GM18507 (cell line): Measurements from ENCODE around the gene OR56A5.
"Not testable (repeated sequence)": the region's sequence is repeated elsewhere in the genome, so short reads cannot be mapped to it uniquely, and the experiment has no call there.

Experiments used
- DNase-seq: peaks from one replicate; pipeline ENCODE4 v3.0.0; 2011; ENCODE audit warnings: low read depth; ENCODE audit not compliant: insufficient read length; ENCODE audit errors: extremely low spot score
- FAIRE-seq: peaks from 2 replicates; lab custom pipeline; 2011; peaks lifted over from hg19 to GRCh38; lab: Jason Lieb, UNC

The OR56A5 gene, protein sequence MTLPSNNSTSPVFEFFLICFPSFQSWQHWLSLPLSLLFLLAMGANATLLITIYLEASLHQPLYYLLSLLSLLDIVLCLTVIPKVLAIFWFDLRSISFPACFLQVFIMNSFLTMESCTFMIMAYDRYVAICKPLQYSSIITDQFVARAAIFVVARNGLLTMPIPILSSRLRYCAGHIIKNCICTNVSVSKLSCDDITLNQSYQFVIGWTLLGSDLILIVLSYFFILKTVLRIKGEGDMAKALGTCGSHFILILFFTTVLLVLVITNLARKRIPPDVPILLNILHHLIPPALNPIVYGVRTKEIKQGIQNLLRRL

GRCh38 chr11:5968394-5968793 is at the start of gene OR56A5:
TSS of gene OR56A5 (minus strand) at chr11:5968494. CDS start at chr11:5968494, 0 bp downstream.
- DNase-seq = no peak

GRCh38 chr11:6013042-6013441 is 44.7 kb upstream of the OR56A5 start:
- no peak for FAIRE-seq
- DNase-seq = no peak

More at GRCh38 chr11:5968394-5968793, at the start of gene OR56A5:
- FAIRE-seq = no peak

DNA sequence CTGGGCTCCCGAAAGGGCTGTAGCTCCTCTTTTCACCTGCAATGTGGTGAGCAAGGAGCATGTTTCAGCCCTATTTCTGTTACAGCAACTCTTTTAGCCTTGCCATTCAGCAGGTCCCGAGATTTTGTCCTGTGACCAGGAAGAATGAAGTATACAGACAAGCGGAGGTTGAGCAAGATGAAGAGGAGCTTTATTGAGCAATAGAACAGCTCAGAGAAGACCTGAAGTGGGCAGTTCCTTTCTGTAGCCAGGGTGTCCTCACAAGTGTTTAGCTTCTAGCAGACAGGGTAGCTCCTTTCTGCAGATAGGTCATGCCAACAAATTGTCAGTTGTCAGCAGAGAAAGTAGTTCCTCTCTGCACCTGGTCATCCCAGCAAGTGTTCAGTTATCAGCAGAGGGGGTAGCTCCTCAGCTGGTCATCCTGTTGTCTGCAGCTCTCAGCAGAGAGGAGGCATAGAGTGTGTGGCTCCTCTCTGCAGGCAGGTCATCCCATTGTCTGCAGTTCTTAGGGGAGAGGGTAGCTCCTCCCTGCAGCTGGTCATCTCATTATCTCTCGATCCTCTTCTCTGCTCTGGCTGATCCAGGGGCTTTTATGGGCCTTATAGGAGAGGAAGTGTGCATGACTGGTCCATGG is 43.9 kb upstream of the OR56A5 start:
- DNase-seq = no peak
- no peak for FAIRE-seq

GRCh38 chr11:6006846-6007245 is 38.6 kb upstream of the OR56A5 start, which contains the start of gene OR56A4:
TSS of gene OR56A4 (minus strand) at chr11:6006946. CDS start at chr11:6002992, 3,954 bp downstream.
- no peak for DNase-seq
- no peak for FAIRE-seq

DNA sequence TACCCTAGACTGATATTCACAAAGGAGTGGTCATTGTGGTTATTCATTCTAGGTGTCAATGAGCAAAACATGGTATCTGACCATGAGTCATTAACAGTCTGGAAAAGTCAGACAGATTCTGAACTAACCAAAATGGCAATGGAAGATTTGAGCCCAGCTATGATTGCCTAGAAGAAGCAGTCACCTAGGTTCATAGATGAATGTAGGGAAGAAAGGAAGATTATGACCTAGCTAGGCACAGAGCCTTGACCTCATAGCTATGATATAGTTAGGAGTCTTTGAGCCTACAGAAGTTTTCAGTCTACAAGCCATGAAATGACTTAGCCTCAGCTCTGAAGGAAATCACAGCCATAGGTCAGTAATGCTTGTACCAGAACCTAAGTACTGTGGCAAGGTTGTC is 38.1 kb upstream of the OR56A5 start:
- no peak for FAIRE-seq
- no peak for DNase-seq

DNA sequence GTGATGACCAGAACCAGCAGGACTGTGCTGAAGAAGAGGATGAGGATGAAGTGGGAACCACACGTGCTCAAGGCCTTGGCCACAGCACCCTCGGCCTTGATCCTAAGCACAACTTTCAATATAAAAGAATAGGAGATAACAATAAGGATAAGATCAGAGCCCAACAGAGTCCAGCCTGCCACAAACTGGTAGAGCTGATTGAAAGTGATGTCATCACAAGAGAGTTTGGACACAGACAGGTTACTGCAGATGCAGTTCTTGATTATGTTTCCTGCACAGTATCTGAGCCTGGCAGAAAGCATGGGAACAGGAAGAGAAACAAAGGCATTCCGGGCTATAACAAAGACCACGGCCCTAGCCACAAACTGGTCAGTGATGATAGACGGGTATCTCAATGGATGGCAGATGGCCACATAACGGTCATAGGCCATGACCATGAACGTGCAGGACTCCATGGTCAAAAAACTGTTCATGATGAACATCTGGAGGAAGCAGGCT is 34.0 kb upstream of the OR56A5 start:
- FAIRE-seq (no peak), DNase-seq (no peak)

DNA sequence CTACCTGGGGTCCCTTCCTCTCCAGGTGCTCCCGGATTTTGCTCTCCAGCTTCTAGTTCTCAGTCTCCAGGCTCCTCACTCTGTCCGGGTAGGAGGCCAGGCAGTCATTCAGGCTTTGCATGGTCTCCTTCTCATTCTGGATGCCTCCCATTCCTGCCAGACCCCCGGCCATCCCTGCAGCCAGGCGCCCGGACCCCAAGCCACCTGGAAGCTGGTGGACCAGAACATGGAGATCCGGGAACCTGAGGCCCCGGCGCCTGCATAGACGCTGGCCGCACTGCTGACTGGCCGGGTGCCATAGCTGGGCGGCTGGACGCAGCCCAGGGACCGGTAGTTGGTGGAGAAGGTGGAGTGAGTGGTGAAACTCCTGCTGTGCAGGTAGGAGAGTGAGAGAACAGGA is 26.5 kb upstream of the OR56A5 start:
- FAIRE-seq (no peak), DNase-seq (no peak)

DNA sequence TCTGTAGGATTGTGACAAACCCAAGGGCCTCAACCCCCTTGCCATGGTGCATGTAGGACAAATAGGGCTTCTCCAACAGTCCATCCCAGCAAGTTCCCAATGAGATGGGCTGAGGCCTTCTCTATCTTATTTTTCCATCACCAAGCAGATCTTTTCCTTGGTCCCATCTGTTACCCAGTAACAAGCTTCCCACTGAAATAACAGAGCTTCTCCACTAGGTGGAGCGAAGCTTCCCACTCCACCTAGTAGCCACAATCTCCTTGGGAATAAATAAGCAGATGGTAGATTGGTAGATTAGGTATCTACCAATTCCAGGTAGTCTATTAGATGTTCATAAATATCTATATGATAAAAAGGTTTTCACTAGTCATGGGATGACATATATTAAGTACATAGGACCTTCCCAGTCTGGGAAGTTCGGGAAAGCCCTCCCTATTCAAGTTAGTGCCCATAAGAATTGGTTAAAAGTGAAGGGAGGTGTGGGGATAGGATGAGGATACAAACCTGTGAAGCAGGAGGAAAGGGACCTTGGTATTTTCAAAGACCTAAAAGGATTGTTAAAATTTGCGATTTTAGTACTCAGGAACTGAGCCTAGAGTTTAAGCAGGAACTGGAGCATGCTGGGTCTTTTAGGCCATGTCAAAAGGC is 24.4 kb upstream of the OR56A5 start:
- peak; percentile 54 for FAIRE-seq
- DNase-seq = peak; percentile 8

- no peak for FAIRE-seq
- DNase-seq = no peak
These were observed 23.9 kb upstream of the OR56A5 start for GRCh38 chr11:5992150-5992549.

DNA sequence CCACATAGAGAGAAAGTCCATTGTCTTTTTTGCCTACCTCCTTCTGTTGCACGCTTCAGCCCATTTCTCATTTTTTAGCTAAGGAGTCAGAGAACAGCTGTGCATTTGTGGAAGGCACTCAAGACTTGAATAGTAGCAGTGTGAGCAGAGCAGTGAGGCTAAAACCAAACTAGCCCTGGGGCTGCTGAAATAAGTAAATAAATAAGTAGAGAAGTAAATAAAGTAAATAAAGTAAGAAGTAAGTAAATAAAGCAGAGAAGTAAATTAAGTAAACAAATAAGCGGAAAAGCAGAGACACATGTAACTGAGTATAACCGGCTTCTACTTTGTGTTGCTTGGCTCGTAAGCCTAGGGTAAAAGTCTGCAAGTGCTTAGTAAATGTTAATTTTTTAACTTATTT is 20.9 kb upstream of the OR56A5 start:
- FAIRE-seq (no peak), DNase-seq (no peak)

GRCh38 chr11:5986885-5987284 is 18.6 kb upstream of the OR56A5 start, which contains the start of gene OR52L1:
TSS of gene OR52L1 (minus strand) at chr11:5986985. CDS start at chr11:5986930, 55 bp downstream.
- FAIRE-seq = no peak
- DNase-seq = no peak

- no peak for DNase-seq
- FAIRE-seq = no peak
These were observed 15.1 kb upstream of the OR56A5 start for GRCh38 chr11:5983443-5983842.

GRCh38 chr11:5973530-5973929 is 5.2 kb upstream of the OR56A5 start:
- no peak for FAIRE-seq

DNA sequence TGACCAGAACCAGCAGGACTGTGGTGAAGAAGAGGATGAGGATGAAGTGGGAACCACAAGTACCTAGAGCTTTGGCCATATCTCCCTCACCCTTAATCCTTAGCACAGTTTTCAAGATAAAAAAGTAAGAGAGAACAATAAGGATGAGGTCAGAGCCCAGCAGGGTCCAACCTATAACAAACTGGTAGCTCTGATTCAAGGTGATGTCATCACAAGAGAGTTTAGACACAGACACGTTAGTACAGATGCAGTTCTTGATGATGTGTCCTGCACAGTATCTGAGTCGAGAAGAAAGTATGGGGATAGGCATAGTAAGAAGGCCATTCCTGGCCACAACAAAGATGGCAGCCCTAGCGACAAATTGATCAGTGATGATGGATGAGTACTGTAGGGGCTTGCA is 586 bp downstream of the OR56A5 start:
- DNase-seq (no peak), FAIRE-seq (no peak)

More at GRCh38 chr11:5973530-5973929, 5.2 kb upstream of the OR56A5 start:
- DNase-seq = no peak

DNA sequence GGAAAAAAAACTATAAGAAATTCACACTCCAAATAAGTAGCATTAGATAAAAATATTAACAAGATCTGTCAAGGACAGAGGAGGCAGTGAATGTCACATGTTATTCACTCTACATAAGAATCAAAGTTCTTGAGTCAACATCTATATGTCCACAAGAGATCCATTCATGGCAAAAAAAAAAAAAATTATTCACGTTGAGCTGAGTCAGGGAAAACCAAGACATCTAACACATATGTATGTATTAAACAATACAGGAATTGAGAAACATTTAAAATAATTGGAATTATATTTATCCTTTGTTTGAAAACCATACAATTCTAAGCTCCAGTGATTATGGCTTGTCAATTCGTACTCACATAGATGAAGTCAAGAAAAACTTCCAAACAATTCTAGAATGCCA is 1.3 kb downstream of the OR56A5 start:
- FAIRE-seq (no peak), DNase-seq (no peak)

DNA sequence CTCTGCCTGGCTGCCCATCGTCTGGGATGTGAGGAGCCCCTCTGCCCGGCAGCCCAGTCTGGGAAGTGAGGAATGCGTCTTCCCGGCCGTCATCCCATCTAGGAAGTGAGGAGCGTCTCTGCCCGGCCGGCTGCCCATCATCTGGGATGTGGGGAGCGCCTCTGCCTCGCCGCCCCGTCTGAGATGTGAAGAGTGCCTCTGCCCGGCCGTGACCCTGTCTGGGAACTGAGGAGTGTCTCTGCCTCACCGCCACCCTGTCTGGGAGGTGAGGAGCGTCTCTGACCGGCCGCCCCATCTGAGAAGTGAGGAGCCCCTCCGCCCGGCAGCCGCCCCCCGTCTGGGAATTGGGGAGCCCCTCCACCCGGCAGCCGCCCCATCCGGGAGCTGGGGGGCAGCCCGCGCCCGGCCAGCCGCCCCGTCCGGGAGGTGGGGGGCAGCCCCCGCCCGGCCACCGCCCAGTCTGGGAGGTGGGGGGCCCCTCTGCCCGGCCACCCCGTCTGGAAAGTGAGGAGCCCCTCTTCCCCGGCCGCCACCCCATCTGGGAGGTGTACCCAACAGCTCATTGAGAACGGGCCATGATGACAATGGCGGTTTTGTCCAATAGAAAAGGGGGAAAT is 7.5 kb downstream of the OR56A5 start:
- not testable (repeated sequence) for DNase-seq, FAIRE-seq

DNA sequence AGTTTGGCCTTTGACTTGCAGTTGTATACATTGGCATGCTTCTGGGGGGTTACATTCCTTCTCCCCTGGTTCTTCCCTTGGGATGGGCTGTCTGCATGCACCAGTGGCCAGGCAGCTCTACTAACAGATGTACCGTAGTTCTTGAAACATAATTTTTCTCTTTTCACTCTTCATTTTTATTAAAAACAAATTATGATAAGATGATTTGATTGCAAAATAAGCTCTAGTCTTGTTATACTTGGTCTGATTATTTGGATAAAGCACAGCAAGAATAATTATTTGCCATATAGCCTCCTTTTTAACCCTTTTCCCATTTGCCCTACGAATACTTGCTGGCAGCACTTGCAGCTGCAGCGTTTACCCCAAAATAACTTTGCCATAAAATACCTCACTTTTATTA is 12.7 kb downstream of the OR56A5 start:
- no peak for DNase-seq
- no peak for FAIRE-seq

- DNase-seq = no peak
- FAIRE-seq = no peak
These were observed 26.3 kb downstream of the OR56A5 start, which contains the start of gene OR56A3 for GRCh38 chr11:5941951-5942350. TSS of gene OR56A3 (plus strand) at chr11:5942251. CDS start at chr11:5947347, 5,096 bp downstream.

GRCh38 chr11:5940748-5941147 is 27.5 kb downstream of the OR56A5 start:
- DNase-seq (no peak), FAIRE-seq (no peak)

GRCh38 chr11:5938603-5938965 is 29.7 kb downstream of the OR56A5 start:
- FAIRE-seq (no peak), DNase-seq (no peak)
